GM18499 (cell line): Measurements from ENCODE around the gene EMP3.

Experiments used
- ATAC-seq: cut with Tn5 transposase; IDR thresholded peaks from one replicate; pipeline ENCODE4 v1.9.1; 2021; ENCODE audit warnings: moderate number of reproducible peaks; ENCODE audit not compliant: insufficient read depth, unreplicated experiment

The EMP3 gene

DNA sequence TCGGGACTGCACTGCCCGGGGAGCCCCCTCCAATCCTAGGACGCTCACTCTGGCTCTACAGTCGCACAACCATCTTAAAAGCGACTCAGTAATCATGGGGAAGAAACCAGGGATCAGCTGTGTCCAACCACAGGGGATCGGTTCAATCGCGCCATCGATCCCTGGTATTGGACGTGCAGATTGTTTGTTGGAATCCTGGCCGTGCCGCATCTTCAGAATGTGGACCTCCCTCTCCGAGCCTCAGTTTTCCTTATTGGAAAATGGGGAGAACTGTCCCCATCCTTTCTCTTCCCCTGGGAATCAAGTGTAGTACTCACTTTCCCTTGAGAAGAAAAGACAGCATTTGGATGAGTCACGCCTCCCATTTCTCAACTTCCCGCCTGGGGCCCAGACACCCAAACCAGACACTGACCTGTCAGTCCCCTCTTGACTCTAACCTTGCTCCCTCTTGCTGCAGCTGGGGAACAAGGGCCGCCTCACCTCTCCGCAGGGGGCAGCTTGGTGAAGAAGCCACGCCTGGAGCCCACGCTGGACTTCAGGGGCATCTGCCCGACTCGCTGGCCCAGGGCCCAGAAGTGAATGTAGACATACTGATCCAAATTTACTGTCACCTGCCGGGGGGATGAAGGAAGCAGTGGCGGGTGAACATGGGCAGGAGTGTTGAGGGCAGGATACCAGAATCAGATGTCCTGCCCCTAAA lies 17.6 kb downstream of the EMP3 start:
- no peak for ATAC-seq

DNA sequence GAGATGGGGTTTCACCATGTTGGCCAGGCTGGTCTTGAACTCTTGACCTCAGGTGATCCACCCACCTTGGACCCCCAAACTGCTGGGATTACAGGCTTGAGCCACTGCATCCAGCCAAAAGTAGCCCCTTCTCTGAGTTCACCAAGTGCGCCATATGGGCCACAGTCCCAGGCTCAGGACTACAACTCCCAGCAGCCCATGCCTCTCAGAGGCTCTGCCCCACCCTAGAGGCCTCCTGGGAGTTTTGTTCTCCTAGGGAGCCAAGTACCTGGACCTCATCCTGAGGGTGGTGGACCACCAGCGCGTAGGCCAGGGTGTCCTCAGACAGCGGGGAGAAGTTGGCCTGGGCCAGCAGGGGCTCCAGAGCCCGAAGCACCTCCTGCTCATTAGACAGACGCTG lies 19.5 kb downstream of the EMP3 start:
- ATAC-seq = no peak

- no peak for ATAC-seq
Measured at GRCh38 chr19:48346191-48346590, 20.8 kb downstream of the EMP3 start.

DNA sequence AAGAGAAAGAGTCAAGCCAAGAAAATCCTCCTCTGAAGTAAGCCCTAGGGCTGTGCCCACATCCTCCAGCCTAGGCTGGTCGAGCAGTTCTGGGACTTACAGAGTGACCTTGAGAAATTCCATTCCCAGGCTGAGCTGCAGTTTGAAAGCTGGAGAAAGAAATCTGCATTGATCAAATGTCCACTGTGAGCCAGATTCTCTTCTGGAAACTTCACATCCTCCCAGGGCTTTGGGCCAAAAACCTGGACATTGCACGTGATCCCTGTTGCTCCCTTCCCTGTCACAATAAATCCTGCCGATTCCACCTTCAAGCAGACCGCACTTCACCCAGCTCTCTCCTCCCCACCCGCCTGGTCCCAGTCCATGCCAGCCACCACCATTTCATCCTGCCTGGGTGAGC lies 22.7 kb downstream of the EMP3 start:
- ATAC-seq = no peak

- ATAC-seq = no peak
Measured at GRCh38 chr19:48348737-48349136, 23.4 kb downstream of the EMP3 start.

GRCh38 chr19:48350856-48351255 lies 25.5 kb downstream of the EMP3 start:
- ATAC-seq = no peak

- ATAC-seq = no peak
Measured at GRCh38 chr19:48351341-48351752, 26.0 kb downstream of the EMP3 start.

DNA sequence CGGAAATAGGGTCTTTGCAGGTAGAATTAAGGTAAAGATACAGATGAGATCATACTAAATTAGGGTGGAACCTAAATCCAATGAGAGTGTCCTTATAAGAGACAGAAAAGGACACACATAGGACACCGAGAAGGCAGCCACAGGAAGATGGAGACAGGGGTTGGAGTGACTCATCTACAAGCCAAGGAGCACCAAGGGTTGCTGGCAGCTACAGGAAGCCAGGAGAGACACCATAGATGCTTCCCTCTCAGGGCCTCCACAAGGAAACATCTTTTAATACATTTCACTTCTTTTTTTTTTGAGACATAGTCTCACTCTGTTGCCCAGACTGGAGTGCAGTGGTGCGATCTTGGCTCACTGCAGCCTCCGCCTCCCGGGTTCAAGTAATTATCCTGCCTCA lies 28.3 kb downstream of the EMP3 start:
- ATAC-seq = no peak

DNA sequence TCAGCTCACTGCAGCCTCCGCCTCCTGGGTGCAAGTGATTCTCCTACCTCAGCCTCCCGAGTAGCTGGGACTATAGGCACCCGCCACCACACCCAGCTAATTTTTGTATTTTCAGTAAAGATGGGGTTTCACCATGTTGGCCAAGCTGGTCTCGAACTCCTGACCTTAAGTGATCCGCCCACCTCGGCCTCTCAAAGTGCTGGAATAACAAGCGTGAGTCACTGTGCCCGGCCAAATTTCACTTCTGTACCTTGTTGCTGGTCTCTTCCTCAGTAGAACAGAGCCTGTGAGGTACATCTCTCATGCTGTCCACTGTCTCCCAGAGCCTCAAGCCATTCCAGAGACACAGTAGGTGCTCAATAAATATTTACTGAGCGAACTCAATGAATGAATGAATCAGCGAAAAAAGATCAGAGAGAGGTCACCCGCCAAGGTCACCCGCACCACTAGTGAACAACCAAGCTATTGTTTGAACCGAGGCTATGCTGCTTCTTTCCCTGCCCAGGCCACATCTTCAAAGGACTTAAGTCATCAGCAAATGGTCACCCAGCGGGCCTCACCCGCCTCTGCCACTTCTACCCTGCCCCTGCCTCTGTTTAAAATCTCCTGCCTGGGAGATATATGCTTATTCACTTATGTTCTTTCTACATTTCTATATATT lies 29.1 kb downstream of the EMP3 start:
- ATAC-seq = no peak

DNA sequence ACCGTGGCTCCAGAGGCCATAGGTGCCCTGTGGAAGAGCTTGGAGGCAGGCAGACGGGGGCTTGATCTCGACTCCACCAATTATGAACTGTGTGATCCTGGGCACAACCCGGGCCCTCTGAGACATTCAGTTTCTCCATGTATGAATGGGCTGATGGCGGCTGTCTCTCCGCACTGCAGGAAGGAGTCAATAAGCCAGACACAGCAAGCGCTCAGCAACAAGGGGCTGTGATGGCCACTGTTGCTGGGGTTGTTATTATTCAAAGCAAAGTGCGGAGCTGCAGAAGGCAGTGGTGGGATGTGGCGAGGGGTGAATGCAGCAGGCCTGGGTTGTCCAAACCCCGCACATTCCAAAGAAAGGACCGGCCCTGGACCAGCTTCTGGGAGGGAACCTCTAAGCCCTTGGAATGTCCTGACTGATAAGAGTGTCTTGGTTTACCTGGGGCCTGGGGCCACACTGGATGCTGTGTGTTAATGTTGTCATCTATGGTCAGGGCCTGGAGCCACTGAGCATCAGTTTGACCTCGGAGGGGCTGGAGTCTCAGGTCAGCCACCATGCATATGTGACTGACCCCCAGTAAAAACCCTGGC lies 30.1 kb downstream of the EMP3 start:
- no peak for ATAC-seq

DNA sequence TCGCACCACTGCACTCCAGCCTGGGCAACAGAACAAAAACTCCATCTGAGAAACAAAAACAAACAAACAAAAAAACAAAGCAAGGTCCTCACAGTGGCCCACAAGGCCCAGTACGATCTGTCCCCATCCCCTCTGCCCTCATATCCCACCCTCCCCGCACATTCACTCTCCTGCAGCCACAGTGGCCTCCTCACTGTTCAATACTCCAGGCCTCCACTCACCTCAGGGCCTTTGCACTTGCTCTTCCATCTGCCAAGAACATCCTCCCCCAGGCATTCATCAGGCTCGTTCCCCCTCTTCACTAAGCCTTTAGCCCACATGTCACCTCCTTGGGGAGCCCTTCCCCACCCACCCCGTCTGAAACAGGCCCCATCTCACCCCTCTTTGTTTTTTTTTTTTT lies 33.8 kb downstream of the EMP3 start:
- ATAC-seq = no peak

GRCh38 chr19:48361912-48362311 lies 36.6 kb downstream of the EMP3 start:
- no peak for ATAC-seq

DNA sequence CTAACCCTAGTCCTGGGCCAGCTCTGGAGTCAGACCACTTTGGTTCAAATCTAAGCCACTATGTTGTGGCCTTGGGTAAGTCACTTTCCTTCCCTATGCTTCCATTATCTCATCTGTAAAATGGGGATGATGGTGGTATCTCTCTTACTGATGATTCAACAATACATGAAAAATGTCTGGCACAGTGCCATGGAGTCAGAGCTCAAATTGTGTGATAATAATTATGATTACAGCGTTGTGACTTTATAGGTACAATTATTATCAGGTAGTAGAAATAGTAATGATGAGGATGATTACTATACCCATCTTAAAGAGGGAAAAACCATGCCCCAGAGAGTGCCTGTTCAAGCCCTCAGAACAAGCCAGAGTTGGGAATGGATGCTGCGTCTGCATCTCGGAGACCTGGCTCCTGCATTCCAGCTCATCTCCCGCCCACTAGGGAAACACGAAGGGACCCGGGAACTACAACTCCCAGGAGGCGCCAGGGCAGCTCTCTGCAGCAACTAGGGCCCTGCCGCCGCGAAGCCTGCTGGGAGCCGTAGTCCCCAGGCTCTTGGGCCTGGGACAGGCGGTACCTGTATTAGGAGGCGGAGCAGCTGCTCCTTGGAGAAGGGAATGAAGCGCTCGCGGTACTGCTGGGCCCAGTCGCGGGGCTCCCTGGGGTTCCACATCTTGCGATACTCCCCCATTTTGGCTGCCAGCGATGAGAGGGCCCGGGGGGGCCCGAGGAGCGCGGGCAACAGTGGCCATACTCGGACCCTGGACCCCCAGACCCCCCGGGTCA lies 37.6 kb downstream of the EMP3 start:
- no peak for ATAC-seq

- ATAC-seq = no peak
Measured at GRCh38 chr19:48363500-48363809, 38.1 kb downstream of the EMP3 start.

- ATAC-seq = peak; percentile 72
Measured at GRCh38 chr19:48363810-48364597, 38.7 kb downstream of the EMP3 start, which contains the start of the genes SYNGR4 and TMEM143. Gene SYNGR4, plus strand, starts transcription at chr19:48364367. Its CDS starts 1,476 bp downstream, at chr19:48365843. Gene TMEM143, minus strand, starts transcription at chr19:48363940. Its CDS starts 20 bp downstream, at chr19:48363920.

DNA sequence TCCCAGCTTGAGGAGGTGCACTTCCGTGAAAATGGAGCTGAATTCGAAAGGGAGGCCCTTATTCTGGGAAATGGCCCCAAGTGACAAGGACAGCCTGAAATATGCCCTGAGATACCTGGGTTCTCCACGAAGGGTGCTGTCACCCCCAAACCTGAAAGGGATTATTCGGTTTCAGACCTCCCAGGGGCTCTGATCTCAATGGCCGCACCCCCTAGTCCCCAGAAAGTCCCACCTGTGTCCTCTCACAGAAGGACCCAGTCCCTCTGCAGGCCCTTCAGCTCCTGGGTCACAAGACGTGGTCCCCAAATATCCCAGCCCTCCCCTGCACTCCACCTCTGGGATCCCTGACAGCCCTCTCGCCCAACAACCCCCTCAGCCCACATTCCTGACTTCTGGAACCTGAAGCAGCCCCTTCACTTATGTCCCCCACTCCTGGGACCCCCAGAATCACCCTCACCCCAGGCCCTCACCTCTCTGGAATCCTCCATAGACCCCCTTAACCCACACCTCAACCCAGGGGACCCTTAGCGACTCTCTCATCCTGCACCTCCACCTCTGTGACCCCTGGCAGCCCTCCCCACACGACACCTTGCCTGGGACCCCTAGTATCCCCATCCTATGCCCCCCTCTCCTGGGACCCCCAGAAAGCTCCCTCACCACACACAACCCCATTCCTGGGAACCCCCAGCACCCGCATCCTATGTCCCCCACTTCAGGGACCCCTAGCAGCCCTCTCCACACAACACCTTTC lies 39.4 kb downstream of the EMP3 start:
- no peak for ATAC-seq

- ATAC-seq = no peak
Measured at GRCh38 chr19:48365602-48366001, 40.2 kb downstream of the EMP3 start.

- ATAC-seq = no peak
Measured at GRCh38 chr19:48367855-48368254, 42.5 kb downstream of the EMP3 start.

GRCh38 chr19:48368936-48369335 lies 43.6 kb downstream of the EMP3 start:
- no peak for ATAC-seq
